MM.1S (cell line): ENCODE results near the gene RGS7.

ENCODE experiments used
- DNase-seq: peaks from one replicate; pipeline ENCODE4 v3.0.0-alpha.2; 2015
- H2AFZ ChIP-seq: fragments of 300-600 bp; sonication (generic); 2 replicates; pipeline ENCODE4 v1.6.0; 2016; ENCODE audit warnings: antibody characterized with exemption, low read length
- H3F3A ChIP-seq: fragments of 300-600 bp; sonication (generic); 2 replicates; pipeline ENCODE4 v1.6.1; 2016; ENCODE audit warnings: mild to moderate bottlenecking, antibody characterized with exemption, low read length, moderate library complexity, mixed read lengths; ENCODE audit not compliant: insufficient read depth
- H3K27ac ChIP-seq: fragments of 300-600 bp; sonication (generic); 2 replicates; pipeline ENCODE4 v1.5.1; 2016; ENCODE audit warnings: mild to moderate bottlenecking, low read length
- H3K27me3 ChIP-seq: fragments of 300-600 bp; sonication (generic); replicated peaks from 2 replicates; pipeline ENCODE4 v1.6.0; 2016; ENCODE audit warnings: low read length; ENCODE audit not compliant: insufficient read depth
- H3K36me3 ChIP-seq: fragments of 300-600 bp; sonication (generic); replicated peaks from 2 replicates; pipeline ENCODE4 v1.6.1; 2016; ENCODE audit warnings: mild to moderate bottlenecking, low read length, mixed read lengths; ENCODE audit not compliant: insufficient read depth
- H3K4me1 ChIP-seq: fragments of 300-600 bp; sonication (generic); 2 replicates; pipeline ENCODE4 v1.6.1; 2016; ENCODE audit warnings: low read length, mixed read lengths
- H3K4me2 ChIP-seq: fragments of 300-600 bp; sonication (generic); 2 replicates; pipeline ENCODE4 v1.6.0; 2016; ENCODE audit warnings: low read depth, low read length
- H3K4me3 ChIP-seq: fragments of 300-600 bp; sonication (generic); 2 replicates; pipeline ENCODE4 v1.5.1; 2016; ENCODE audit warnings: low read length, mixed read lengths
- H3K79me2 ChIP-seq: fragments of 300-600 bp; sonication (generic); 2 replicates; pipeline ENCODE4 v1.6.1; 2016; ENCODE audit warnings: mixed run types, low read length, mixed read lengths
- H3K9ac ChIP-seq: fragments of 300-600 bp; sonication (generic); 2 replicates; pipeline ENCODE4 v1.6.1; 2016; ENCODE audit warnings: low read length, mixed read lengths
- H3K9me2 ChIP-seq: fragments of 300-600 bp; sonication (generic); replicated peaks from 2 replicates; pipeline ENCODE4 v1.6.1; 2016; ENCODE audit warnings: mild to moderate bottlenecking, low read length, mixed read lengths; ENCODE audit not compliant: insufficient read depth
- H3K9me3 ChIP-seq: fragments of 300-600 bp; sonication (generic); replicated peaks from 2 replicates; pipeline ENCODE4 v1.6.1; 2016; ENCODE audit warnings: mild to moderate bottlenecking, low read length, mixed read lengths; ENCODE audit not compliant: insufficient read depth
- H4K20me1 ChIP-seq: fragments of 300-600 bp; sonication (generic); 2 replicates; pipeline ENCODE4 v1.6.1; 2016; ENCODE audit warnings: mild to moderate bottlenecking, low read length, moderate library complexity, mixed read lengths; ENCODE audit not compliant: insufficient read depth
- EZH2 ChIP-seq: fragments of 300-600 bp; sonication (generic); optimal IDR thresholded peaks from 2 replicates; pipeline ENCODE3; 2017; ENCODE audit warnings: low read depth, mild to moderate bottlenecking, antibody characterized with exemption, low read length, mixed read lengths
- EZH2phosphoT487 ChIP-seq: fragments of 300-600 bp; sonication (generic); IDR thresholded peaks from 2 replicates; pipeline ENCODE4 v1.6.1; 2018; ENCODE audit warnings: antibody characterized with exemption, low read length
- TF ChIP-seq, protein P1 (sequence below): fragments of 300-600 bp; sonication (generic); IDR thresholded peaks from 2 replicates; pipeline ENCODE4 v1.5.1; 2016; ENCODE audit warnings: antibody characterized with exemption, low read length, mixed read lengths

Gene RGS7

DNA sequence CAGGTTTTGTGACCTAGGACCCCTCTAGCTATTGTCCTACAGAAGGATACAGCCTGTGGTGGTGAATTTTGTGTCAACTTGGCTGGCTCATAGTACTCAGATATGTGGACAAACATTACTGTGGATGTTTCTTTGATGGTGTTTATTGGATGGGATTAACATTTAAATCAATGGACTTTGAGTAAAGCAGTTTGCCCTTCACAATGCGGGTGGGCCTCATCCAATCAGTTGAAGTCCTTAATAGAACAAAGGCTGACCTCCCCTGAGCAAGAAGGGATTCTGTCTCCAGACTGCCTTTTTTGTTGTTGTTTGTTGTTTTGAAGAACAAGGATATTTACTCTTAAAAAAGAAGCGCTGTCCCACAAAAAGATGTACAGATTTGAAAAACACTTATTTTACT lies 535.1 kb downstream of the RGS7 start:
- H3K9me3 ChIP-seq: no peaks in the 10 kb centered on the region
- no peaks in the 10 kb centered on the region for H3K27me3 ChIP-seq
- no peak for TF ChIP-seq EZH2phosphoT487
- TF ChIP-seq, protein P1, sequence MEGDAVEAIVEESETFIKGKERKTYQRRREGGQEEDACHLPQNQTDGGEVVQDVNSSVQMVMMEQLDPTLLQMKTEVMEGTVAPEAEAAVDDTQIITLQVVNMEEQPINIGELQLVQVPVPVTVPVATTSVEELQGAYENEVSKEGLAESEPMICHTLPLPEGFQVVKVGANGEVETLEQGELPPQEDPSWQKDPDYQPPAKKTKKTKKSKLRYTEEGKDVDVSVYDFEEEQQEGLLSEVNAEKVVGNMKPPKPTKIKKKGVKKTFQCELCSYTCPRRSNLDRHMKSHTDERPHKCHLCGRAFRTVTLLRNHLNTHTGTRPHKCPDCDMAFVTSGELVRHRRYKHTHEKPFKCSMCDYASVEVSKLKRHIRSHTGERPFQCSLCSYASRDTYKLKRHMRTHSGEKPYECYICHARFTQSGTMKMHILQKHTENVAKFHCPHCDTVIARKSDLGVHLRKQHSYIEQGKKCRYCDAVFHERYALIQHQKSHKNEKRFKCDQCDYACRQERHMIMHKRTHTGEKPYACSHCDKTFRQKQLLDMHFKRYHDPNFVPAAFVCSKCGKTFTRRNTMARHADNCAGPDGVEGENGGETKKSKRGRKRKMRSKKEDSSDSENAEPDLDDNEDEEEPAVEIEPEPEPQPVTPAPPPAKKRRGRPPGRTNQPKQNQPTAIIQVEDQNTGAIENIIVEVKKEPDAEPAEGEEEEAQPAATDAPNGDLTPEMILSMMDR: no peak
- no peak for TF ChIP-seq EZH2
- H3K36me3 ChIP-seq: no peaks in the 10 kb centered on the region
- no peak overlapping the region for H3K4me2 ChIP-seq
- H4K20me1 ChIP-seq: no peaks in the 10 kb centered on the region
- no peaks in the 10 kb centered on the region for H3K4me1 ChIP-seq
- DNase-seq: no peak
- H3K9me2 ChIP-seq: no peaks in the 10 kb centered on the region
- H3K79me2 ChIP-seq: no peaks in the 10 kb centered on the region
- H3K9ac ChIP-seq: no peak overlapping the region
- H3F3A ChIP-seq: no peaks in the 10 kb centered on the region
- no peak overlapping the region for H3K4me3 ChIP-seq
- H2AFZ ChIP-seq: no peak overlapping the region
- no peak overlapping the region for H3K27ac ChIP-seq

DNA sequence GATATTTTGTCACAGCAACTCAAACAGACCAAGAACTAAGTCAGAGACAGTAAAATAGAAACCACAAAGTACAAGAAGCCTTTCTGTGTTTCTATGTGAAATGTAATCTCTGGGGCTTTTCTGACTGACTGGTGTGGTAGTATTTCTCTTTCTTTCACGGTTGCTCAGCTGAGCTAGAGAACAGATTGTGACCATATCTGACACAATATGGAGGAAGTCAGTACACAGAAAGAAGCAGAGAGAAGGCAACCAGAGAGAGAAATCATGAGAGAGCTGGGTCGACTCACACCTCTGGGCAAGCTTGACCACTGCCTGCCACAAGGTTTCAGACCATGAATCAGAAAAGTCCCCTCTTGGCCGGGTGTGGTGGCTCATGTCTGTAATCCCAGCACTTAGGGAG lies 536.2 kb downstream of the RGS7 start:
- H3K4me1 ChIP-seq: no peaks in the 10 kb centered on the region
- H3K27ac ChIP-seq: no peak overlapping the region
- no peak overlapping the region for H3K4me2 ChIP-seq
- no peaks in the 10 kb centered on the region for H3F3A ChIP-seq
- H3K9ac ChIP-seq: no peak overlapping the region
- H3K9me3 ChIP-seq: no peaks in the 10 kb centered on the region
- H3K36me3 ChIP-seq: no peaks in the 10 kb centered on the region
- DNase-seq: no peak
- H2AFZ ChIP-seq: no peak overlapping the region
- H3K4me3 ChIP-seq: no peak overlapping the region
- no peaks in the 10 kb centered on the region for H3K79me2 ChIP-seq
- H3K27me3 ChIP-seq: no peaks in the 10 kb centered on the region
- no peak for TF ChIP-seq EZH2phosphoT487
- no peaks in the 10 kb centered on the region for H4K20me1 ChIP-seq
- no peaks in the 10 kb centered on the region for H3K9me2 ChIP-seq

DNA sequence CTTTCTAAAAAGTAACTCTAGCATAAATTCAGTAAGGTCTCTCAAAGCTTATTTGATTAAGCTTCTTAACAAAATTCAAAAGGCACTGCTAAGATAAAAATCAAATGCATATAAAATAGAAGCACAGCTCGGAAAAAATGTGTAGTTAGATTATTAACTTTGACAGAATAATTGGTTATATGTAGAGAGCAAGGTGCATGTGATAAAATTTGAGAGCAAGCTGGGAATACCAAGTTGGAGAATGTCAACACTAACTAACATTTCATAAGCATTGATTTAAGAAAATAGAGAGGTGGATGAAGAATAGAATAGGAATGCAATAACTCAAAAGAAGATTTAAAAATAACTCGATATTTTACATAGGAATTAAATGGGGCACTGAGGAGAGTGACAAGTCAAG lies 540.5 kb downstream of the RGS7 start:
- Histone ChIP-seq H3K9me3 (no peaks in the 10 kb centered on the region), H3K4me1 (no peaks in the 10 kb centered on the region), H4K20me1 (no peaks in the 10 kb centered on the region), H3K4me3 (no peak overlapping the region), H3K4me2 (no peak overlapping the region), H3K9ac (no peak overlapping the region), H3K9me2 (no peaks in the 10 kb centered on the region), H3K27me3 (no peaks in the 10 kb centered on the region), H3K79me2 (no peaks in the 10 kb centered on the region), H3K36me3 (no peaks in the 10 kb centered on the region), H3F3A (no peaks in the 10 kb centered on the region), H2AFZ (no peak overlapping the region), H3K27ac (no peak overlapping the region)
- no peak for DNase-seq
- no peak for TF ChIP-seq EZH2
- TF ChIP-seq, protein P1: no peak
- no peak for TF ChIP-seq EZH2phosphoT487

DNA sequence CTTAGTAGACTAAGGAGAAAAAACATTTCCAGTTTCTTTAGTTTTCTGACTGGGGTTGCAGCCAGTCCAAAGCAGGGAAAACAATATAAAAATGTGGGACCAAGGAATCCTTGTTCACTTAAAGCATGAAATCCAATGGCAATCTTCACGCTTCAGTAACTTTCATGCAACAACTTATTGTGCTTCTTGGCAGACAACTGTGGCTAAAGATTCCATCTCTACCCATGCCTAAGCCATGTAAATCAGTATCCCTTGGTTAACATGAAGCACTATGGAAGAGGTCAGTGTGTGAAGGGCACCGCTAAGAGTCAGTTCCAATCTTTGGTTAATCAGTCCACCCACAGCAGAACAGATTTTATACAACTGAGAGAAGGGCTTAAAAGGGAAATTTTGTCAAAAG lies 543.3 kb downstream of the RGS7 start:
- Histone ChIP-seq H3K9me3 (no peaks in the 10 kb centered on the region), H3F3A (no peaks in the 10 kb centered on the region), H3K9ac (no peak overlapping the region), H3K27me3 (no peaks in the 10 kb centered on the region), H3K4me1 (no peaks in the 10 kb centered on the region), H3K4me2 (no peak overlapping the region), H3K79me2 (no peaks in the 10 kb centered on the region), H3K27ac (no peak overlapping the region), H2AFZ (no peak overlapping the region), H3K9me2 (no peaks in the 10 kb centered on the region), H3K4me3 (no peak overlapping the region), H3K36me3 (no peaks in the 10 kb centered on the region), H4K20me1 (no peaks in the 10 kb centered on the region)
- no peak for DNase-seq
- TF ChIP-seq, protein P1: no peak
- TF ChIP-seq EZH2phosphoT487: no peak
- TF ChIP-seq EZH2: no peak
